GM10266 (cell line): ENCODE data around the gene E2F3.
"Not testable (repeated sequence)": the region's sequence is repeated elsewhere in the genome, so short reads cannot be mapped to it uniquely, and the experiment has no call there.

ENCODE experiments used
- DNase-seq: peaks from one replicate; pipeline ENCODE4 v3.0.0; 2012; ENCODE audit errors: extremely low spot score
- CTCF ChIP-seq: IDR thresholded peaks from 2 replicates; pipeline ENCODE4 v1.5.1; 2012; ENCODE audit warnings: mild to moderate bottlenecking, low read depth; ENCODE audit not compliant: control insufficient read depth, insufficient read depth; ENCODE audit errors: missing control alignments

The E2F3 gene

GRCh38 chr6:20464041-20464440, 62.4 kb downstream of the E2F3 start:
- DNase-seq: no peak
- TF ChIP-seq CTCF: no peak

GRCh38 chr6:20464847-20465246, 63.2 kb downstream of the E2F3 start:
- no peak for TF ChIP-seq CTCF
- no peak for DNase-seq

GRCh38 chr6:20465616-20466015, 63.9 kb downstream of the E2F3 start:
- DNase-seq: not testable (repeated sequence)

- no peak for TF ChIP-seq CTCF
- DNase-seq: peak; percentile 17
These were observed 65.8 kb downstream of the E2F3 start for GRCh38 chr6:20467437-20467836.

GRCh38 chr6:20468209-20468608, 66.5 kb downstream of the E2F3 start:
- DNase-seq: no peak
- no peak for TF ChIP-seq CTCF

- TF ChIP-seq CTCF: no peak
These were observed 71.1 kb downstream of the E2F3 start for GRCh38 chr6:20472748-20473147.

GRCh38 chr6:20473518-20473917, 71.8 kb downstream of the E2F3 start:
- TF ChIP-seq CTCF: no peak
- DNase-seq: no peak

More at GRCh38 chr6:20472748-20473147, 71.1 kb downstream of the E2F3 start:
- DNase-seq: no peak

GRCh38 chr6:20474874-20475542, 73.3 kb downstream of the E2F3 start:
- no peak for DNase-seq
- TF ChIP-seq CTCF: no peak
